A549 (cell line): ENCODE data around the gene CDH4. TPM values are rescaled to one million over a fixed set of nuclear protein-coding genes. Genes with fewer than 3 reads are reported as not detected.

Source experiments
- ATAC-seq, 2 experiments: fragments of 200-7000 bp in 1 of 2; fragments of >200 bp in 1 of 2; cut with Nextera tagmentation in 1 of 2; cut with Tn5 transposase in 1 of 2; 3 replicates each; pipeline versions ENCODE4 v1.8.0 to v1.9.1; 2018 to 2020; ENCODE audit warnings: mild to moderate bottlenecking in 1 of 2, moderate library complexity in 1 of 2
- CTCF ChIA-PET: fragments of 300-600 bp; sonication (Branson Sonifier 250); formaldehyde crosslinking; extraction: SDS; loops from one replicate; lab custom pipeline; 2021; ENCODE audit warnings: antibody characterized with exemption, inconsistent platforms; lab: Yijun Ruan, JAX
- POLR2A ChIA-PET: fragments of 350-600 bp; formaldehyde crosslinking; extraction: SDS; loops from one replicate; lab custom pipeline; 2021; ENCODE audit warnings: antibody characterized with exemption, inconsistent platforms; lab: Yijun Ruan, JAX
- DNase-seq, 2 experiments: peaks; one replicate each; pipeline versions ENCODE4 v3.0.0 to v3.0.0-alpha.2; 2011 to 2016; ENCODE audit warnings: low read depth in 1 of 2, low spot score in 1 of 2
- FAIRE-seq: peaks from 2 replicates; lab custom pipeline; 2011; peaks lifted over from hg19 to GRCh38; lab: Jason Lieb, UNC
- H3K27ac ChIP-seq, 2 experiments: fragments of >200 bp; sonication (Bioruptor Twin); formaldehyde crosslinking; 3 replicates each; pipeline ENCODE4 v1.5.1; 2016 to 2017
- H3K4me1 ChIP-seq: fragments of >200 bp; sonication (Bioruptor Twin); formaldehyde crosslinking; 3 replicates; pipeline ENCODE4 v1.6.1; 2016
- H3K4me2 ChIP-seq: fragments of >200 bp; sonication (Bioruptor Twin); formaldehyde crosslinking; 3 replicates; pipeline ENCODE4 v1.6.1; 2016
- H3K4me3 ChIP-seq: fragments of >200 bp; sonication (Bioruptor Twin); formaldehyde crosslinking; 3 replicates; pipeline ENCODE4 v1.5.1; 2016
- H3K9me3 ChIP-seq: fragments of >200 bp; sonication (Bioruptor Twin); formaldehyde crosslinking; 3 replicates; pipeline ENCODE4 v1.6.1; 2016
- BHLHE40 ChIP-seq: IDR thresholded peaks from 2 replicates; pipeline ENCODE4 v1.6.1; 2012; ENCODE audit warnings: low read depth, low read length, inconsistent platforms
- CEBPB ChIP-seq, 2 experiments: fragments of >200 bp in 1 of 2; sonication (Bioruptor Twin) in 1 of 2; formaldehyde crosslinking in 1 of 2; IDR thresholded peaks; 2 replicates each; pipeline ENCODE4 v1.6.1; 2012 to 2016
- ESRRA ChIP-seq: fragments of 150-350 bp; IDR thresholded peaks from 2 replicates; pipeline ENCODE4 v1.6.1; 2014; ENCODE audit warnings: mild to moderate bottlenecking, low read length, borderline replicate concordance
- FOSB ChIP-seq: fragments of 250-450 bp; sonication (Bioruptor Pico); IDR thresholded peaks from 2 replicates; pipeline ENCODE4 v1.5.0; 2020; ENCODE audit warnings: mild to moderate bottlenecking, moderate library complexity
- FOSL2 ChIP-seq, 2 experiments: fragments of 450-650 bp in 1 of 2; fragments of >200 bp in 1 of 2; sonication (Bioruptor Twin) in 1 of 2; formaldehyde crosslinking; IDR thresholded peaks; 2 replicates each; pipeline versions ENCODE4 v1.5.0 to v1.6.1; 2016 to 2020; ENCODE audit warnings: mild to moderate bottlenecking in 1 of 2, moderate library complexity in 1 of 2
- FOXS1 ChIP-seq: fragments of 250-450 bp; sonication (Bioruptor Pico); IDR thresholded peaks from 2 replicates; pipeline ENCODE4 v1.5.0; 2020; ENCODE audit warnings: mild to moderate bottlenecking, moderate library complexity
- HEYL ChIP-seq: fragments of 250-450 bp; sonication (Bioruptor Pico); IDR thresholded peaks from 2 replicates; pipeline ENCODE4 v1.8.0; 2021; ENCODE audit warnings: mild to moderate bottlenecking, moderate library complexity
- HOXB13 ChIP-seq: fragments of 250-450 bp; sonication (Bioruptor Pico); IDR thresholded peaks from 2 replicates; pipeline ENCODE4 v1.5.0; 2020; ENCODE audit warnings: low read depth, mild to moderate bottlenecking, moderate library complexity
- HOXB5 ChIP-seq: fragments of 250-450 bp; sonication (Bioruptor Pico); IDR thresholded peaks from 2 replicates; pipeline ENCODE4 v1.5.0; 2020; ENCODE audit warnings: mild to moderate bottlenecking, moderate library complexity
- KDM1A ChIP-seq: fragments of 200-600 bp; sonication (generic); IDR thresholded peaks from 2 replicates; pipeline ENCODE4 v1.6.1; 2016; ENCODE audit warnings: low read depth, mild to moderate bottlenecking
- KDM5A ChIP-seq: fragments of 200-600 bp; sonication (generic); IDR thresholded peaks from 2 replicates; pipeline ENCODE4 v1.6.1; 2016; ENCODE audit warnings: antibody characterized with exemption, mild to moderate bottlenecking
- MAFK ChIP-seq: fragments of 450-650 bp; IDR thresholded peaks from 2 replicates; pipeline ENCODE4 v1.6.1; 2014; ENCODE audit not compliant: partially characterized antibody
- MAZ ChIP-seq: fragments of 150-350 bp; IDR thresholded peaks from 2 replicates; pipeline ENCODE4 v1.6.1; 2014; ENCODE audit warnings: antibody characterized with exemption, low read depth, low read length, borderline replicate concordance
- NFE2L2 ChIP-seq: fragments of 150-350 bp; conservative IDR thresholded peaks from 2 replicates; pipeline ENCODE4 v1.6.1; 2014; ENCODE audit warnings: low read length
- NPAS2 ChIP-seq: fragments of 250-450 bp; sonication (Bioruptor Pico); IDR thresholded peaks from 2 replicates; pipeline ENCODE4 v1.8.0; 2022; ENCODE audit warnings: mild to moderate bottlenecking, moderate library complexity, borderline replicate concordance
- RAD21 ChIP-seq, 2 experiments: fragments of >200 bp in 1 of 2; sonication (Bioruptor Twin) in 1 of 2; formaldehyde crosslinking in 1 of 2; IDR thresholded peaks in 1 of 2; conservative IDR thresholded peaks in 1 of 2; 2 replicates in 1 of 2; 3 replicates in 1 of 2; pipeline ENCODE4 v1.6.1; 2012 to 2018; ENCODE audit warnings: inconsistent platforms in 1 of 2
- RCOR1 ChIP-seq: fragments of 150-350 bp; IDR thresholded peaks from 2 replicates; pipeline ENCODE4 v1.6.1; 2014; ENCODE audit warnings: antibody characterized with exemption, low read length, low read depth
- SMC3 ChIP-seq: fragments of >200 bp; sonication (Bioruptor Twin); formaldehyde crosslinking; IDR thresholded peaks from 3 replicates; pipeline ENCODE4 v1.6.1; 2018; ENCODE audit warnings: inconsistent platforms
- SREBF2 ChIP-seq: fragments of 450-650 bp; IDR thresholded peaks from 2 replicates; pipeline ENCODE4 v1.6.1; 2014; ENCODE audit warnings: mild to moderate bottlenecking, moderate library complexity
- ZSCAN20 ChIP-seq: fragments of 250-450 bp; sonication (Bioruptor Pico); IDR thresholded peaks from 2 replicates; pipeline ENCODE4 v1.8.0; 2022; ENCODE audit warnings: mild to moderate bottlenecking, moderate library complexity
- WGBS: methylation state at CpG from one replicate; pipeline ENCODE4 v1.1.6; 2017; ENCODE audit errors: missing lambda C conversion rate; 5-methylcytosine and 5-hydroxymethylcytosine counted together
- polyA plus RNA-seq, 4 experiments: library from polyadenylated mRNA; depleted of rRNA in 3 of 4; stranded (reverse); fragments of >200 nt; fragmentation: RNase III in 1 of 4; extraction: RNeasy Plus Mini Kit Qiagen cat#74134 plus additional on column Dnase treatment in 1 of 4; gene quantifications; 2 replicates in 3 of 4; 3 replicates in 1 of 4; pipeline ENCODE4 v1.2.3, GENCODE V29; 2011 to 2017
- TF ChIP-seq, protein P1 (sequence below): fragments of 450-650 bp; IDR thresholded peaks from 2 replicates; pipeline ENCODE4 v1.6.1; 2014; ENCODE audit warnings: antibody characterized with exemption
- TF ChIP-seq, protein P2 (sequence below): IDR thresholded peaks from 2 replicates; pipeline ENCODE4 v1.6.1; 2012
- TF ChIP-seq, protein P3 (sequence below): fragments of 250-450 bp; sonication (Bioruptor Pico); IDR thresholded peaks from 2 replicates; pipeline ENCODE4 v1.5.0; 2021; ENCODE audit warnings: mild to moderate bottlenecking, moderate library complexity, borderline replicate concordance
- TF ChIP-seq, protein P4 (sequence below): fragments of 250-450 bp; sonication (Bioruptor Pico); IDR thresholded peaks from 2 replicates; pipeline ENCODE4 v1.5.0; 2020; ENCODE audit warnings: low read depth, mild to moderate bottlenecking, moderate library complexity

CDH4 gene
- polyA plus RNA-seq, 2 of the 4 experiments (the other 2 are of a cell fraction) = 3.4 to 10.3 TPM

DNA sequence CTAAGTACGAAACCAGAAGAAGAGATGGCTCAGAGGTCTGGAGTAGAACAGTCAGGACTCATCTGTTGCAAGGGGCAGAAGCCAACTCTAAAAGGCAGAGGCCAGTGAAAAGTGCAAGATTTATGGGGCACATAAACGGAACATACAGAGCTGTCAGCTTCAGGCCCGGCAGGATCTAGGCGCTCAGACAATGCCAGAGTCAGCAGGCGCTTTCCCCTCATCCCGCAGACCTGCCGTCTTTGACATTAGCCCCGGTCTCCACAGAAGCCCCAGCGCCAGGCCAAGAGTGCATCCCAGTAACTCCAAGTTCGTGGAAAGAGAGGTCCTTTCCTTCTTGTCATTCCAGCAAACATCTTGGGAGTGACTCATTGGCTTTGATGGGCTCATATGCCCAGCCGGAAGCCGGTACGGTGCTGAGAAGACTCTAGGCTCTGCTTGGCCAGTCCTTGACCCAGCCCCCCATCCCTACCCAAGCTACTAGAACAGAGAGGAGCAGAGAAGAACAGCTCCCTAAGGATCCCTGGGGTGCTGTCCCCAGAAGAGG is 552.8 kb downstream of the CDH4 start:
- Histone ChIP-seq H3K4me2 (no peak overlapping the region), H3K27ac (no peak overlapping the region), H3K9me3 (no peaks in the 10 kb centered on the region), H3K4me3 (no peak overlapping the region), H3K4me1 (no peaks in the 10 kb centered on the region)
- DNase-seq = no peak
- no peak; a peak in 1 of 6 replicates for ATAC-seq
- FAIRE-seq = no peak
- 69% methylated on average over 13 of the region's 13 CpGs for WGBS
- TF ChIP-seq ESRRA = no peak
- no peak for TF ChIP-seq NPAS2 (CRISPR knock-in tag)
- TF ChIP-seq RCOR1 = no peak
- no peak for TF ChIP-seq KDM1A
- TF ChIP-seq, protein P1, sequence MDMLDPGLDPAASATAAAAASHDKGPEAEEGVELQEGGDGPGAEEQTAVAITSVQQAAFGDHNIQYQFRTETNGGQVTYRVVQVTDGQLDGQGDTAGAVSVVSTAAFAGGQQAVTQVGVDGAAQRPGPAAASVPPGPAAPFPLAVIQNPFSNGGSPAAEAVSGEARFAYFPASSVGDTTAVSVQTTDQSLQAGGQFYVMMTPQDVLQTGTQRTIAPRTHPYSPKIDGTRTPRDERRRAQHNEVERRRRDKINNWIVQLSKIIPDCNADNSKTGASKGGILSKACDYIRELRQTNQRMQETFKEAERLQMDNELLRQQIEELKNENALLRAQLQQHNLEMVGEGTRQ = no peak
- TF ChIP-seq, protein P2, sequence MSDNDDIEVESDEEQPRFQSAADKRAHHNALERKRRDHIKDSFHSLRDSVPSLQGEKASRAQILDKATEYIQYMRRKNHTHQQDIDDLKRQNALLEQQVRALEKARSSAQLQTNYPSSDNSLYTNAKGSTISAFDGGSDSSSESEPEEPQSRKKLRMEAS = no peak
- TF ChIP-seq FOSB (CRISPR knock-in tag) = no peak
- no peak for TF ChIP-seq FOXS1 (CRISPR knock-in tag)
- no peak for TF ChIP-seq SREBF2
- TF ChIP-seq BHLHE40 = no peak
- POLR2A ChIA-PET = no interaction called here
- CTCF ChIA-PET = no interaction called here

DNA sequence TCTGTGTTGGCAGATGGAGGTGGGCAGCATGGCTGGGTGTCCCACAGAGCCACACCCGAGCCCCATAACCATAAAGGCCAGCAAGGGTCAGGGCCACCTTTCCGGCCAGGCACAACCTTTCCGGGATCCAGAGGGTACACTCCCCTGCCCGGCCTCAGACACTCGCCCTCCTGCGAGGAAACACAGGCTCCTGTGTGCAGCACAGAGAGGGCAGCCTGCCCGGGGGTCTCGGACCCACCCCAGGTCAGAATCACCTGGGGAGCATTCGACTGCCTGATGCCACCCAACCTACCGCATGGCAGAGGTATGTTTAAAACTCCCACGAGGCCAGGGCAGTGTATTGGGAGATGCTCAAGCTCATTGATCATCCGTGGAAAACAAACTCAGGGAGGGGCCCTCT is 553.3 kb downstream of the CDH4 start:
- H3K27ac ChIP-seq = no peak overlapping the region
- DNase-seq = no peak
- no peaks in the 10 kb centered on the region for H3K4me1 ChIP-seq
- no peak for ATAC-seq
- ChIA-PET CTCF (no interaction called here), POLR2A (no interaction called here)
- H3K4me2 ChIP-seq = no peak overlapping the region
- no peaks in the 10 kb centered on the region for H3K9me3 ChIP-seq
- no peak for TF ChIP-seq SMC3
- no peak for TF ChIP-seq RAD21 (conservative IDR thresholded peaks at IDR 0.05 in 1 of 2, IDR thresholded peaks at IDR 0.05 in 1 of 2)
- TF ChIP-seq, protein P3, sequence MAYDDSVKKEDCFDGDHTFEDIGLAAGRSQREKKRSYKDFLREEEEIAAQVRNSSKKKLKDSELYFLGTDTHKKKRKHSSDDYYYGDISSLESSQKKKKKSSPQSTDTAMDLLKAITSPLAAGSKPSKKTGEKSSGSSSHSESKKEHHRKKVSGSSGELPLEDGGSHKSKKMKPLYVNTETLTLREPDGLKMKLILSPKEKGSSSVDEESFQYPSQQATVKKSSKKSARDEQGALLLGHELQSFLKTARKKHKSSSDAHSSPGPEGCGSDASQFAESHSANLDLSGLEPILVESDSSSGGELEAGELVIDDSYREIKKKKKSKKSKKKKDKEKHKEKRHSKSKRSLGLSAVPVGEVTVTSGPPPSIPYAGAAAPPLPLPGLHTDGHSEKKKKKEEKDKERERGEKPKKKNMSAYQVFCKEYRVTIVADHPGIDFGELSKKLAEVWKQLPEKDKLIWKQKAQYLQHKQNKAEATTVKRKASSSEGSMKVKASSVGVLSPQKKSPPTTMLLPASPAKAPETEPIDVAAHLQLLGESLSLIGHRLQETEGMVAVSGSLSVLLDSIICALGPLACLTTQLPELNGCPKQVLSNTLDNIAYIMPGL (CRISPR knock-in tag) = no peak
- no peak for TF ChIP-seq FOSL2 (IDR thresholded peaks at IDR 0.05)
- TF ChIP-seq FOSL2 (CRISPR knock-in tag; IDR thresholded peaks at IDR 0.05) = no peak
- TF ChIP-seq MAZ = no peak
- TF ChIP-seq NFE2L2 = no peak
- no peak for TF ChIP-seq HEYL
- no peak for TF ChIP-seq MAFK
- no peak for TF ChIP-seq FOSB (CRISPR knock-in tag)
- TF ChIP-seq NPAS2 (CRISPR knock-in tag) = no peak
- no peak for TF ChIP-seq ESRRA
- TF ChIP-seq CEBPB (IDR thresholded peaks at IDR 0.05) = no peak
- no peak for TF ChIP-seq ZSCAN20 (CRISPR knock-in tag)
- no peak overlapping the region for H3K4me3 ChIP-seq
- WGBS = 53% methylated on average over 4 of the region's 12 CpGs
- no peak for FAIRE-seq

DNA sequence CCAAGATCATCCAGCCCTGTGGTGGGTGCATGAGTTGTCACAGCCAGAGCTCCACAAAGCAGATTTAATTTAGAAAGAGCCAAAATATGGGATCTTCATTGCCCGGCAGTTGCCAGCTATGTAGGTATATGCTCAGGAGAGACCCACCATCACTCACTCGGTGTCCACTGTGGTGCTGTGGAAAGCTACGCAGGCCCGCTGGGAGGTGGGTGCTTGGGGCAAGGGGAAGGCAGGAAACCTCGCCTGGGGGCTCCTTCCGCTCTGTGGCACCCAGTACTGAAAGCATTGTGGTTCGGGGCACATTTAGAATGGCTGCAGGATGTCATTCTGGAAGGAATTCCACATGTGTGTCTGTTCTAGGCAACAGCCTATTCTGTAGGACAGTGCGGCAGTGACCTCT is 553.7 kb downstream of the CDH4 start:
- no peak for FAIRE-seq
- DNase-seq = no peak
- ChIA-PET POLR2A (no interaction called here), CTCF (no interaction called here)
- no peak overlapping the region for H3K4me3 ChIP-seq
- H3K9me3 ChIP-seq = no peaks in the 10 kb centered on the region
- H3K4me1 ChIP-seq = no peaks in the 10 kb centered on the region
- no peak for ATAC-seq
- no peak overlapping the region for H3K4me2 ChIP-seq
- WGBS = 75% methylated on average over 8 of the region's 8 CpGs
- H3K27ac ChIP-seq = no peak overlapping the region
- TF ChIP-seq ESRRA (no peak), HOXB13 (no peak), KDM5A (no peak), SMC3 (no peak), RCOR1 (no peak), HOXB5 (CRISPR knock-in tag) (no peak), BHLHE40 (no peak)
- TF ChIP-seq, protein P2 = no peak
- TF ChIP-seq, protein P4, sequence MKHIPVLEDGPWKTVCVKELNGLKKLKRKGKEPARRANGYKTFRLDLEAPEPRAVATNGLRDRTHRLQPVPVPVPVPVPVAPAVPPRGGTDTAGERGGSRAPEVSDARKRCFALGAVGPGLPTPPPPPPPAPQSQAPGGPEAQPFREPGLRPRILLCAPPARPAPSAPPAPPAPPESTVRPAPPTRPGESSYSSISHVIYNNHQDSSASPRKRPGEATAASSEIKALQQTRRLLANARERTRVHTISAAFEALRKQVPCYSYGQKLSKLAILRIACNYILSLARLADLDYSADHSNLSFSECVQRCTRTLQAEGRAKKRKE (CRISPR knock-in tag) = no peak
- TF ChIP-seq, protein P3 (CRISPR knock-in tag) = no peak
